Omental fat pad (tissue), 4 donors: ENCODE results near the gene ZFYVE28. TPM values are rescaled to one million over a fixed set of nuclear protein-coding genes. Genes with fewer than 3 reads are reported as not detected.
A peak's percentile ranks its signal among the peaks of the same experiment; 100 is the strongest.

Experiments
- ATAC-seq: fragments of 150-250 bp; one replicate; pipeline ENCODE4 v1.9.1; 2016; ENCODE audit warnings: mild to moderate bottlenecking, moderate library complexity; ENCODE audit not compliant: low FRiP score
- DNase-seq: peaks from one replicate; pipeline ENCODE4 v3.0.0-alpha.2; 2019; ENCODE audit warnings: low spot score
- CTCF ChIP-seq, 3 donors: fragments of 450-650 bp; IDR thresholded peaks; one replicate each; pipeline ENCODE4 v1.5.1; 2016 to 2017; ENCODE audit warnings: antibody characterized with exemption in 3 of 3, mild to moderate bottlenecking in 3 of 3, moderate library complexity in 2 of 3
- total RNA-seq, 4 donors: library from RNA; depleted of rRNA; stranded (reverse); fragments of >200 nt; gene quantifications; one replicate each; pipeline ENCODE4 v1.1.0, GENCODE V29; 2016

ZFYVE28 gene
- total RNA-seq, 4 donors from 2014 or later: 7.1 to 24.5 (median 16.7) TPM

- no peak for DNase-seq
- TF ChIP-seq CTCF (IDR thresholded peaks at IDR 0.05): no peak
- ATAC-seq: no peak
These were observed 85.5 kb downstream of the ZFYVE28 start for GRCh38 chr4:2332976-2333319.

- no peak for TF ChIP-seq CTCF (IDR thresholded peaks at IDR 0.05)
- DNase-seq (no peak), ATAC-seq (no peak)
These were observed 86.1 kb downstream of the ZFYVE28 start for GRCh38 chr4:2332201-2332975.

- ATAC-seq: no peak
These were observed 86.8 kb downstream of the ZFYVE28 start for GRCh38 chr4:2331519-2332200.

GRCh38 chr4:2331043-2331420 is 87.4 kb downstream of the ZFYVE28 start:
- no peak for DNase-seq
- no peak for TF ChIP-seq CTCF (IDR thresholded peaks at IDR 0.05)
- ATAC-seq: no peak

More at GRCh38 chr4:2331519-2332200, 86.8 kb downstream of the ZFYVE28 start:
- no peak for TF ChIP-seq CTCF (IDR thresholded peaks at IDR 0.05)
- no peak for DNase-seq

GRCh38 chr4:2330091-2331042 is 88.1 kb downstream of the ZFYVE28 start:
- no peak for DNase-seq
- TF ChIP-seq CTCF (IDR thresholded peaks at IDR 0.05): no peak
- ATAC-seq: peak; percentile 42

- DNase-seq: no peak
- no peak for TF ChIP-seq CTCF (IDR thresholded peaks at IDR 0.05)
- ATAC-seq: no peak
These were observed 90.9 kb downstream of the ZFYVE28 start for GRCh38 chr4:2327579-2327978.
